Measurements from ENCODE around the gene KLRC4. TPM values are rescaled to one million over a fixed set of nuclear protein-coding genes. Genes with fewer than 3 reads are reported as not detected.
"Not testable (repeated sequence)": the region's sequence is repeated elsewhere in the genome, so short reads cannot be mapped to it uniquely, and the experiment has no call there.

KLRC4 gene
- total and polyA plus RNA-seq, 2 donors (not counting 1 experiment from before 2014, with no cell fraction given), result not detected

GRCh38 chr12:10397296-10397695, 12.3 kb downstream of the KLRC4 start:
- Histone ChIP-seq H3K36me3 (ENCODE audit: control insufficient read depth, insufficient read depth, low read length) (no peaks in the 10 kb centered on the region), H3K4me1 (ENCODE audit: control insufficient read depth, extremely low read depth, insufficient read depth, low read length) (no peaks in the 10 kb centered on the region), H2AFZ (ENCODE audit: low read length) (no peak overlapping the region), H3K9me3 (ENCODE audit: control insufficient read depth, insufficient read depth, low read depth, low read length) (no peaks in the 10 kb centered on the region), H3K79me2 (ENCODE audit: control insufficient read depth, insufficient read depth, low read length) (no peaks in the 10 kb centered on the region), H4K20me1 (ENCODE audit: control insufficient read depth, extremely low read depth, insufficient read depth, low read length) (no peaks in the 10 kb centered on the region), H3K4me2 (ENCODE audit: extremely low read depth, insufficient read depth, low read length) (no peak overlapping the region), H3K4me3 (replicated peaks in 1 of 4; ENCODE audit: control extremely low read depth in 1 of 4, insufficient read depth in 1 of 4, low read depth in 3 of 4, low read length in 4 of 4) (no peak overlapping the region), H3K27me3 (ENCODE audit: control insufficient read depth, insufficient read depth, low read length) (no peaks in the 10 kb centered on the region), H3K27ac (ENCODE audit: insufficient read depth, low read length) (no peak overlapping the region), H3K9ac (ENCODE audit: insufficient read depth, low read length) (no peak overlapping the region)
- no peak for DNase-seq (ENCODE audit: low read depth in 2 of 2)
- TF ChIP-seq, protein P1, sequence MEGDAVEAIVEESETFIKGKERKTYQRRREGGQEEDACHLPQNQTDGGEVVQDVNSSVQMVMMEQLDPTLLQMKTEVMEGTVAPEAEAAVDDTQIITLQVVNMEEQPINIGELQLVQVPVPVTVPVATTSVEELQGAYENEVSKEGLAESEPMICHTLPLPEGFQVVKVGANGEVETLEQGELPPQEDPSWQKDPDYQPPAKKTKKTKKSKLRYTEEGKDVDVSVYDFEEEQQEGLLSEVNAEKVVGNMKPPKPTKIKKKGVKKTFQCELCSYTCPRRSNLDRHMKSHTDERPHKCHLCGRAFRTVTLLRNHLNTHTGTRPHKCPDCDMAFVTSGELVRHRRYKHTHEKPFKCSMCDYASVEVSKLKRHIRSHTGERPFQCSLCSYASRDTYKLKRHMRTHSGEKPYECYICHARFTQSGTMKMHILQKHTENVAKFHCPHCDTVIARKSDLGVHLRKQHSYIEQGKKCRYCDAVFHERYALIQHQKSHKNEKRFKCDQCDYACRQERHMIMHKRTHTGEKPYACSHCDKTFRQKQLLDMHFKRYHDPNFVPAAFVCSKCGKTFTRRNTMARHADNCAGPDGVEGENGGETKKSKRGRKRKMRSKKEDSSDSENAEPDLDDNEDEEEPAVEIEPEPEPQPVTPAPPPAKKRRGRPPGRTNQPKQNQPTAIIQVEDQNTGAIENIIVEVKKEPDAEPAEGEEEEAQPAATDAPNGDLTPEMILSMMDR (conservative IDR thresholded peaks at IDR 0.05 in 1 of 2, IDR thresholded peaks at IDR 0.05 in 1 of 2; ENCODE audit: low read depth in 1 of 2, low read length in 2 of 2), result no peak
- no peak for TF ChIP-seq EZH2 (IDR thresholded peaks at IDR 0.05; ENCODE audit: low read length, missing control alignments)

DNA sequence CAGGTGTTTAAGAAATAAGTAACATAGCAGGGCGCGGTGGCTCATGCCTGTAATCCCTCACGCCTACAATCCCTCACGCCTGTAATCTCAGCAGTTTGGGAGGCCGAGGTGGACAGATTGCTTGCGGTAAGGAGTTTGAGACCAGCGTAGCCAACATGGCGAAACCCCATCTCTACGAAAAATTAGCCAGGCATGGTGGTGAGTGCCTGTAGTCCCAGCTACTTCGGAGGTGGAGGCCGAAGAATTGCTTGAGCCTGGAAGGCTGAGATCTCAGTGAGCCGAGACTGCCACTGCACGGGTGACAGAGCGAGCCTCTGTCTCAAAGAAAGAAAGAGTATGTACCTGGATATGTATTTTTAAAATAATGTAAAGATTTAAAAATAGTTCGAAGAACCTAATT, 13.4 kb downstream of the KLRC4 start:
- H3K79me2 ChIP-seq (ENCODE audit: control insufficient read depth, insufficient read depth, low read length); H3K4me3 ChIP-seq (replicated peaks in 1 of 4; ENCODE audit: control extremely low read depth in 1 of 4, insufficient read depth in 1 of 4, low read depth in 3 of 4, low read length in 4 of 4); H3K36me3 ChIP-seq (ENCODE audit: control insufficient read depth, insufficient read depth, low read length); H3K27me3 ChIP-seq (ENCODE audit: control insufficient read depth, insufficient read depth, low read length); DNase-seq (ENCODE audit: low read depth in 2 of 2); H3K9me3 ChIP-seq (ENCODE audit: control insufficient read depth, insufficient read depth, low read depth, low read length); H3K27ac ChIP-seq (ENCODE audit: insufficient read depth, low read length); H2AFZ ChIP-seq (ENCODE audit: low read length); H3K4me2 ChIP-seq (ENCODE audit: extremely low read depth, insufficient read depth, low read length); H4K20me1 ChIP-seq (ENCODE audit: control insufficient read depth, extremely low read depth, insufficient read depth, low read length); H3K4me1 ChIP-seq (ENCODE audit: control insufficient read depth, extremely low read depth, insufficient read depth, low read length); H3K9ac ChIP-seq (ENCODE audit: insufficient read depth, low read length): not testable (repeated sequence)

- Histone ChIP-seq H3K4me2 (ENCODE audit: extremely low read depth, insufficient read depth, low read length) (peak overlapping the region; percentile 59), H3K27me3 (ENCODE audit: control insufficient read depth, insufficient read depth, low read length) (no peaks in the 10 kb centered on the region), H3K9ac (ENCODE audit: insufficient read depth, low read length) (no peak overlapping the region), H4K20me1 (ENCODE audit: control insufficient read depth, extremely low read depth, insufficient read depth, low read length) (no peaks in the 10 kb centered on the region), H3K79me2 (ENCODE audit: control insufficient read depth, insufficient read depth, low read length) (no peaks in the 10 kb centered on the region), H3K4me3 (replicated peaks in 1 of 4; ENCODE audit: control extremely low read depth in 1 of 4, insufficient read depth in 1 of 4, low read depth in 3 of 4, low read length in 4 of 4) (no peak overlapping the region), H3K27ac (ENCODE audit: insufficient read depth, low read length) (no peak overlapping the region), H2AFZ (ENCODE audit: low read length) (no peak overlapping the region), H3K36me3 (ENCODE audit: control insufficient read depth, insufficient read depth, low read length) (no peaks in the 10 kb centered on the region), H3K9me3 (ENCODE audit: control insufficient read depth, insufficient read depth, low read depth, low read length) (no peaks in the 10 kb centered on the region), H3K4me1 (ENCODE audit: control insufficient read depth, extremely low read depth, insufficient read depth, low read length) (no peaks in the 10 kb centered on the region)
- peak; percentile 58 to 74 for DNase-seq (ENCODE audit: low read depth in 2 of 2)
- TF ChIP-seq, protein P1 (conservative IDR thresholded peaks at IDR 0.05 in 1 of 2, IDR thresholded peaks at IDR 0.05 in 1 of 2; ENCODE audit: low read depth in 1 of 2, low read length in 2 of 2), result no peak
- no peak for TF ChIP-seq EZH2 (IDR thresholded peaks at IDR 0.05; ENCODE audit: low read length, missing control alignments)
These were observed 14.1 kb downstream of the KLRC4 start for GRCh38 chr12:10395390-10395998.

DNA sequence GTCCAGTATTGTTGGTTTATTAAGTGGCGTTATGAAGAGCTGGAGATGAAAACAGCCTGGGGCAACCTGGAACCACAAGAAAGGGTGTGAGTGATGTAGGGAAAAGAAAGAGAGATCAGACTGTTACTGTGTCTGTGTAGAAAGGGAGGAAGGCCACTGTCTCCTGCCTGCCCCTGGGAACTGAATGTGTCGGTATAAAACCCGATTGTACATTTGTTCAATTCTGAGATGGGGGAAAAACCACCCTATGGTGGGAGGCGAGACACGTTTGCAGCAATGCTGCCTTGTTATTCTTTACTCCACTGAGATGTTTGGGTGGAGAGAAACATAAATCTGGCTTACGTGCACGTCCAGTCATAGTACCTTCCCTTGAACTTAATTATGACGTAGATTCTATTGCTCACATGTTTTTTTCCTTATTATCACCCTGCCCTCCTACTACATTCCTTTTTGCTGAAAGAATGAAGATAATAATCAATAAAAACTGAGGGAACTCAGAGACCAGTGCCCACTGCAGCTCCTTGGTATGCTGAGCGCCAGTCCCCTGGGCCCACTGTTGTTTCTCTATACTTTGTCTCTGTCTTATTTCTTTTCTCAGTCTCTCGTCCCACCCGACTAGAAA, 14.9 kb downstream of the KLRC4 start:
- not testable (repeated sequence) for DNase-seq (ENCODE audit: low read depth in 2 of 2); H3K4me3 ChIP-seq (replicated peaks in 1 of 4; ENCODE audit: control extremely low read depth in 1 of 4, insufficient read depth in 1 of 4, low read depth in 3 of 4, low read length in 4 of 4); H3K9me3 ChIP-seq (ENCODE audit: control insufficient read depth, insufficient read depth, low read depth, low read length); H3K36me3 ChIP-seq (ENCODE audit: control insufficient read depth, insufficient read depth, low read length); H3K79me2 ChIP-seq (ENCODE audit: control insufficient read depth, insufficient read depth, low read length); H3K4me1 ChIP-seq (ENCODE audit: control insufficient read depth, extremely low read depth, insufficient read depth, low read length); H3K27ac ChIP-seq (ENCODE audit: insufficient read depth, low read length); H3K9ac ChIP-seq (ENCODE audit: insufficient read depth, low read length); H3K4me2 ChIP-seq (ENCODE audit: extremely low read depth, insufficient read depth, low read length); H2AFZ ChIP-seq (ENCODE audit: low read length); H3K27me3 ChIP-seq (ENCODE audit: control insufficient read depth, insufficient read depth, low read length); H4K20me1 ChIP-seq (ENCODE audit: control insufficient read depth, extremely low read depth, insufficient read depth, low read length)

All from fibroblast of lung (primary cell).